ENCODE data around the gene SMIM29. TPM values are rescaled to one million over a fixed set of nuclear protein-coding genes. Genes with fewer than 3 reads are reported as not detected.

The SMIM29 gene
- total and polyA plus RNA-seq, 2 experiments from 2014 or later, result 5.0 to 15.9 TPM

DNA sequence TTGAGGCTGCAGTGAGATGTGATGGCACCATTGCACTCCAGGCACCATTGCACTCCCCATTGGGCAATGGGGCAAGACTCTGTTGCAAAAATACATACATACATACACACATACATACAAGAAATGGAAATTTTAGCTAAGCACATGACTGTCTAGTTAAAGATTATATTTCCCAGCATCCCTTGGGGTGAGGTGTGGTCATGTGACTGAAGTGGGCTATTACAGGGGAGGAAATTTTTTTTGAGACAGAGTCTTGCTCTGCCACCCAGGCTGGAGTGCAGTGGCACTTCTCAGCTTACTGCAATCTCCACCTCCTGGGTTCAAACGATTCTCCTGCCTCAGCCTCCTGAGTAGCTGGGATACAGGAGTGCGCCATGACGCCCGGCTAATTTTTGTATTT lies 44.1 kb downstream of the SMIM29 start:
- H3K79me2 ChIP-seq (replicated peaks; ENCODE audit: insufficient read depth), result no peaks in the 10 kb centered on the region
- H4K20me1 ChIP-seq (replicated peaks; ENCODE audit: insufficient read depth), result no peaks in the 10 kb centered on the region
- H3K4me1 ChIP-seq (ENCODE audit: insufficient read depth), result peaks cover 3% of the 10 kb centered on the region; the same call in 1 of the 2 replicates
- no peaks in the 10 kb centered on the region for H3K36me3 ChIP-seq (ENCODE audit: insufficient read depth)
- H3K4me2 ChIP-seq, result no peak overlapping the region
- no peak for ATAC-seq
- H3K27ac ChIP-seq (ENCODE audit: low read depth), result no peak overlapping the region
- DNase-seq (ENCODE audit: low spot score), result no peak
- Mint-ChIP-seq H3K27me3 (ENCODE audit: insufficient read depth, low read depth, poor library complexity) (peaks cover 10% of the 10 kb centered on the region), H3K36me3 (ENCODE audit: low read depth) (peaks cover 12% of the 10 kb centered on the region), H3K27ac (no peak overlapping the region), H3K4me1 (peaks cover 26% of the 10 kb centered on the region), H3K4me3 (no peak overlapping the region), H3K9me3 (peaks cover 19% of the 10 kb centered on the region)
- no peak overlapping the region for H2AFZ ChIP-seq
- H3K4me3 ChIP-seq, result no peak overlapping the region
- H3K27me3 ChIP-seq (ENCODE audit: insufficient read depth), result no peaks in the 10 kb centered on the region
- no peaks in the 10 kb centered on the region for H3K9me2 ChIP-seq (ENCODE audit: insufficient read depth)
- TF ChIP-seq ZNF331 (CRISPR knock-in tag; IDR thresholded peaks at IDR 0.05; ENCODE audit: low read depth), result no peak
- no peak for TF ChIP-seq STAT1 (IDR thresholded peaks at IDR 0.05; ENCODE audit: unreplicated experiment)
- no peak for TF ChIP-seq ZNF114 (CRISPR knock-in tag; IDR thresholded peaks at IDR 0.05)
- TF ChIP-seq, protein P1, sequence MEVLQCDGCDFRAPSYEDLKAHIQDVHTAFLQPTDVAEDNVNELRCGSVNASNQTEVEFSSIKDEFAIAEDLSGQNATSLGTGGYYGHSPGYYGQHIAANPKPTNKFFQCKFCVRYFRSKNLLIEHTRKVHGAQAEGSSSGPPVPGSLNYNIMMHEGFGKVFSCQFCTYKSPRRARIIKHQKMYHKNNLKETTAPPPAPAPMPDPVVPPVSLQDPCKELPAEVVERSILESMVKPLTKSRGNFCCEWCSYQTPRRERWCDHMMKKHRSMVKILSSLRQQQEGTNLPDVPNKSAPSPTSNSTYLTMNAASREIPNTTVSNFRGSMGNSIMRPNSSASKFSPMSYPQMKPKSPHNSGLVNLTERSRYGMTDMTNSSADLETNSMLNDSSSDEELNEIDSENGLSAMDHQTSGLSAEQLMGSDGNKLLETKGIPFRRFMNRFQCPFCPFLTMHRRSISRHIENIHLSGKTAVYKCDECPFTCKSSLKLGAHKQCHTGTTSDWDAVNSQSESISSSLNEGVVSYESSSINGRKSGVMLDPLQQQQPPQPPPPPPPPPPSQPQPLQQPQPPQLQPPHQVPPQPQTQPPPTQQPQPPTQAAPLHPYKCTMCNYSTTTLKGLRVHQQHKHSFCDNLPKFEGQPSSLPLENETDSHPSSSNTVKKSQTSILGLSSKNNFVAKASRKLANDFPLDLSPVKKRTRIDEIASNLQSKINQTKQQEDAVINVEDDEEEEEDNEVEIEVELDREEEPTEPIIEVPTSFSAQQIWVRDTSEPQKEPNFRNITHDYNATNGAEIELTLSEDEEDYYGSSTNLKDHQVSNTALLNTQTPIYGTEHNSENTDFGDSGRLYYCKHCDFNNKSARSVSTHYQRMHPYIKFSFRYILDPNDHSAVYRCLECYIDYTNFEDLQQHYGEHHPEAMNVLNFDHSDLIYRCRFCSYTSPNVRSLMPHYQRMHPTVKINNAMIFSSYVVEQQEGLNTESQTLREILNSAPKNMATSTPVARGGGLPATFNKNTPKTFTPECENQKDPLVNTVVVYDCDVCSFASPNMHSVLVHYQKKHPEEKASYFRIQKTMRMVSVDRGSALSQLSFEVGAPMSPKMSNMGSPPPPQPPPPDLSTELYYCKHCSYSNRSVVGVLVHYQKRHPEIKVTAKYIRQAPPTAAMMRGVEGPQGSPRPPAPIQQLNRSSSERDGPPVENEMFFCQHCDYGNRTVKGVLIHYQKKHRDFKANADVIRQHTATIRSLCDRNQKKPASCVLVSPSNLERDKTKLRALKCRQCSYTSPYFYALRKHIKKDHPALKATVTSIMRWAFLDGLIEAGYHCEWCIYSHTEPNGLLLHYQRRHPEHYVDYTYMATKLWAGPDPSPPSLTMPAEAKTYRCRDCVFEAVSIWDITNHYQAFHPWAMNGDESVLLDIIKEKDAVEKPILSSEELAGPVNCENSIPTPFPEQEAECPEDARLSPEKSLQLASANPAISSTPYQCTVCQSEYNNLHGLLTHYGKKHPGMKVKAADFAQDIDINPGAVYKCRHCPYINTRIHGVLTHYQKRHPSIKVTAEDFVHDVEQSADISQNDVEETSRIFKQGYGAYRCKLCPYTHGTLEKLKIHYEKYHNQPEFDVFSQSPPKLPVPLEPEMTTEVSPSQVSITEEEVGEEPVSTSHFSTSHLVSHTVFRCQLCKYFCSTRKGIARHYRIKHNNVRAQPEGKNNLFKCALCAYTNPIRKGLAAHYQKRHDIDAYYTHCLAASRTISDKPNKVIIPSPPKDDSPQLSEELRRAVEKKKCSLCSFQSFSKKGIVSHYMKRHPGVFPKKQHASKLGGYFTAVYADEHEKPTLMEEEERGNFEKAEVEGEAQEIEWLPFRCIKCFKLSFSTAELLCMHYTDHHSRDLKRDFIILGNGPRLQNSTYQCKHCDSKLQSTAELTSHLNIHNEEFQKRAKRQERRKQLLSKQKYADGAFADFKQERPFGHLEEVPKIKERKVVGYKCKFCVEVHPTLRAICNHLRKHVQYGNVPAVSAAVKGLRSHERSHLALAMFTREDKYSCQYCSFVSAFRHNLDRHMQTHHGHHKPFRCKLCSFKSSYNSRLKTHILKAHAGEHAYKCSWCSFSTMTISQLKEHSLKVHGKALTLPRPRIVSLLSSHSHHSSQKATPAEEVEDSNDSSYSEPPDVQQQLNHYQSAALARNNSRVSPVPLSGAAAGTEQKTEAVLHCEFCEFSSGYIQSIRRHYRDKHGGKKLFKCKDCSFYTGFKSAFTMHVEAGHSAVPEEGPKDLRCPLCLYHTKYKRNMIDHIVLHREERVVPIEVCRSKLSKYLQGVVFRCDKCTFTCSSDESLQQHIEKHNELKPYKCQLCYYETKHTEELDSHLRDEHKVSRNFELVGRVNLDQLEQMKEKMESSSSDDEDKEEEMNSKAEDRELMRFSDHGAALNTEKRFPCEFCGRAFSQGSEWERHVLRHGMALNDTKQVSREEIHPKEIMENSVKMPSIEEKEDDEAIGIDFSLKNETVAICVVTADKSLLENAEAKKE (CRISPR knock-in tag; IDR thresholded peaks at IDR 0.05), result no peak
- no peak for TF ChIP-seq POLR2AphosphoS5 (IDR thresholded peaks at IDR 0.05; ENCODE audit: low read depth)
- no peak for TF ChIP-seq EZH2 (IDR thresholded peaks at IDR 0.05; ENCODE audit: low read depth, unreplicated experiment)
- no peak for TF ChIP-seq EZH2phosphoT487 (IDR thresholded peaks at IDR 0.05; ENCODE audit: unreplicated experiment)
- TF ChIP-seq, protein P2, sequence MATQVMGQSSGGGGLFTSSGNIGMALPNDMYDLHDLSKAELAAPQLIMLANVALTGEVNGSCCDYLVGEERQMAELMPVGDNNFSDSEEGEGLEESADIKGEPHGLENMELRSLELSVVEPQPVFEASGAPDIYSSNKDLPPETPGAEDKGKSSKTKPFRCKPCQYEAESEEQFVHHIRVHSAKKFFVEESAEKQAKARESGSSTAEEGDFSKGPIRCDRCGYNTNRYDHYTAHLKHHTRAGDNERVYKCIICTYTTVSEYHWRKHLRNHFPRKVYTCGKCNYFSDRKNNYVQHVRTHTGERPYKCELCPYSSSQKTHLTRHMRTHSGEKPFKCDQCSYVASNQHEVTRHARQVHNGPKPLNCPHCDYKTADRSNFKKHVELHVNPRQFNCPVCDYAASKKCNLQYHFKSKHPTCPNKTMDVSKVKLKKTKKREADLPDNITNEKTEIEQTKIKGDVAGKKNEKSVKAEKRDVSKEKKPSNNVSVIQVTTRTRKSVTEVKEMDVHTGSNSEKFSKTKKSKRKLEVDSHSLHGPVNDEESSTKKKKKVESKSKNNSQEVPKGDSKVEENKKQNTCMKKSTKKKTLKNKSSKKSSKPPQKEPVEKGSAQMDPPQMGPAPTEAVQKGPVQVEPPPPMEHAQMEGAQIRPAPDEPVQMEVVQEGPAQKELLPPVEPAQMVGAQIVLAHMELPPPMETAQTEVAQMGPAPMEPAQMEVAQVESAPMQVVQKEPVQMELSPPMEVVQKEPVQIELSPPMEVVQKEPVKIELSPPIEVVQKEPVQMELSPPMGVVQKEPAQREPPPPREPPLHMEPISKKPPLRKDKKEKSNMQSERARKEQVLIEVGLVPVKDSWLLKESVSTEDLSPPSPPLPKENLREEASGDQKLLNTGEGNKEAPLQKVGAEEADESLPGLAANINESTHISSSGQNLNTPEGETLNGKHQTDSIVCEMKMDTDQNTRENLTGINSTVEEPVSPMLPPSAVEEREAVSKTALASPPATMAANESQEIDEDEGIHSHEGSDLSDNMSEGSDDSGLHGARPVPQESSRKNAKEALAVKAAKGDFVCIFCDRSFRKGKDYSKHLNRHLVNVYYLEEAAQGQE (IDR thresholded peaks at IDR 0.05; ENCODE audit: unreplicated experiment), result no peak
- TF ChIP-seq, protein P3, sequence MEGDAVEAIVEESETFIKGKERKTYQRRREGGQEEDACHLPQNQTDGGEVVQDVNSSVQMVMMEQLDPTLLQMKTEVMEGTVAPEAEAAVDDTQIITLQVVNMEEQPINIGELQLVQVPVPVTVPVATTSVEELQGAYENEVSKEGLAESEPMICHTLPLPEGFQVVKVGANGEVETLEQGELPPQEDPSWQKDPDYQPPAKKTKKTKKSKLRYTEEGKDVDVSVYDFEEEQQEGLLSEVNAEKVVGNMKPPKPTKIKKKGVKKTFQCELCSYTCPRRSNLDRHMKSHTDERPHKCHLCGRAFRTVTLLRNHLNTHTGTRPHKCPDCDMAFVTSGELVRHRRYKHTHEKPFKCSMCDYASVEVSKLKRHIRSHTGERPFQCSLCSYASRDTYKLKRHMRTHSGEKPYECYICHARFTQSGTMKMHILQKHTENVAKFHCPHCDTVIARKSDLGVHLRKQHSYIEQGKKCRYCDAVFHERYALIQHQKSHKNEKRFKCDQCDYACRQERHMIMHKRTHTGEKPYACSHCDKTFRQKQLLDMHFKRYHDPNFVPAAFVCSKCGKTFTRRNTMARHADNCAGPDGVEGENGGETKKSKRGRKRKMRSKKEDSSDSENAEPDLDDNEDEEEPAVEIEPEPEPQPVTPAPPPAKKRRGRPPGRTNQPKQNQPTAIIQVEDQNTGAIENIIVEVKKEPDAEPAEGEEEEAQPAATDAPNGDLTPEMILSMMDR (conservative IDR thresholded peaks at IDR 0.05; ENCODE audit: low read depth in 2 of 2), result no peak
- TF ChIP-seq CREB1 (CRISPR knock-in tag; IDR thresholded peaks at IDR 0.05; ENCODE audit: low read depth), result no peak
- TF ChIP-seq JUNB (IDR thresholded peaks at IDR 0.05; ENCODE audit: unreplicated experiment), result no peak
- TF ChIP-seq, protein P4, sequence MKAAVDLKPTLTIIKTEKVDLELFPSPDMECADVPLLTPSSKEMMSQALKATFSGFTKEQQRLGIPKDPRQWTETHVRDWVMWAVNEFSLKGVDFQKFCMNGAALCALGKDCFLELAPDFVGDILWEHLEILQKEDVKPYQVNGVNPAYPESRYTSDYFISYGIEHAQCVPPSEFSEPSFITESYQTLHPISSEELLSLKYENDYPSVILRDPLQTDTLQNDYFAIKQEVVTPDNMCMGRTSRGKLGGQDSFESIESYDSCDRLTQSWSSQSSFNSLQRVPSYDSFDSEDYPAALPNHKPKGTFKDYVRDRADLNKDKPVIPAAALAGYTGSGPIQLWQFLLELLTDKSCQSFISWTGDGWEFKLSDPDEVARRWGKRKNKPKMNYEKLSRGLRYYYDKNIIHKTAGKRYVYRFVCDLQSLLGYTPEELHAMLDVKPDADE (IDR thresholded peaks at IDR 0.05), result no peak
- TF ChIP-seq NANOG (IDR thresholded peaks at IDR 0.05; ENCODE audit: borderline replicate concordance), result no peak
- H3F3A ChIP-seq (replicated peaks; ENCODE audit: low read depth), result peaks cover 4% of the 10 kb centered on the region

Data from GM23338 (cell line).